HG02885 (cell line): ENCODE results near the gene TNNC1.

ENCODE experiments used
- ATAC-seq: cut with Tn5 transposase; IDR thresholded peaks from one replicate; pipeline ENCODE4 v1.9.1; 2021; ENCODE audit warnings: mild to moderate bottlenecking; ENCODE audit not compliant: unreplicated experiment, poor library complexity

The TNNC1 gene

DNA sequence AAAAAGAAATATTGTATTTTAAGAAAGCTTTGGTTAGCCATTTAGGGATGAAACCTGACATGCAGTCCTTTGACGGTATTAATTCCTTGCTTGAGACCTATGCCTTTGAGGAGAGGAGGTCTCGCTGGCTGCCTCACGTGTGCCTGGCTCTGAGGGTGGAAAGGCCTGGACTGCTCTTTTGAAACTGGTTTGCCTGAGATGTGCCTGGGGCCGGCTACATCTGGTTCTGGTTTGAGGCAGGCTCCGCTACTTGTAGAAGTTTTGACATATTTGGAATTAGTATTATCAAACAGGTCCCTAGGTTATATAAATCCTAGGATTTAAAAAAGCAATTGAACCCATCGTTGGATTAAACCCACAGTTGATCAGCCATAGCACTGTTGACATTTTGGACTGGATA is 8.0 kb upstream of the TNNC1 start:
- no peak for ATAC-seq

DNA sequence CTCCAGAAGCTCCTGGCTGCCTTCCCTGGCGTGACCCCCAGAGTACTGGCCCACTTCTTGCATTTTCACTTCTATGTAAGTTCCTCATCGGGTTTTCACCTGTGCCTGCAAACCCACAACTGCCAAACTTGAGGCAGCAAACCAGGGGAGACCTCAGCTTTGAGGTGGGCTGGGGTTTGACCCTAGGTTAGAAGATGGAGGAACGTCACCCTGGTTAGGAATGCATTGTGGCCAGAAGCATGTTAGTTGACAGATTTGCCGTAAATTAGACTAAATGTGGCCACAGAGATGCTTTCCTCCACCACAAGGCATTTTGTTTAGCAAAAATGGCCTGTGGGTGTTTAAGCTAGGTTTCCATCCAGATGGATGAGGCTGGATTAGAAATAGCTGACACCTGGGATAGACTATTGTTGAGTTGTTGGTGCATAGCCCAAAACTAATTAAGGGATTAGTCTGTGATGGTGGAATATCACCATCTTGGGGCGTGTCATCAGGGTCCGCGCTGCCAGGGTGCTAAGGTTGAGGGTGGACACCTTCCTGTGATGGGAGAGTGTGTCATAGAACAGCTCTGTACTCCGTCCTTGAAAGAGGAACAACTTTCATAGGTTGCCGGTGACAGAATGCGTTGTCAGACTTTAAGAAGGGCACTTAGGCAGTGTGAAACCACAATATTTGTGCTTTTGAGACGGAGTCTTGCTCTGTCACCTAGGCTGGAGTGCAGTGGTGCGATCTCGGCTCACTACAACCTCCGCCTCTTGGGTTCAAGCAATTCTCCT is 5.1 kb upstream of the TNNC1 start:
- ATAC-seq = no peak

DNA sequence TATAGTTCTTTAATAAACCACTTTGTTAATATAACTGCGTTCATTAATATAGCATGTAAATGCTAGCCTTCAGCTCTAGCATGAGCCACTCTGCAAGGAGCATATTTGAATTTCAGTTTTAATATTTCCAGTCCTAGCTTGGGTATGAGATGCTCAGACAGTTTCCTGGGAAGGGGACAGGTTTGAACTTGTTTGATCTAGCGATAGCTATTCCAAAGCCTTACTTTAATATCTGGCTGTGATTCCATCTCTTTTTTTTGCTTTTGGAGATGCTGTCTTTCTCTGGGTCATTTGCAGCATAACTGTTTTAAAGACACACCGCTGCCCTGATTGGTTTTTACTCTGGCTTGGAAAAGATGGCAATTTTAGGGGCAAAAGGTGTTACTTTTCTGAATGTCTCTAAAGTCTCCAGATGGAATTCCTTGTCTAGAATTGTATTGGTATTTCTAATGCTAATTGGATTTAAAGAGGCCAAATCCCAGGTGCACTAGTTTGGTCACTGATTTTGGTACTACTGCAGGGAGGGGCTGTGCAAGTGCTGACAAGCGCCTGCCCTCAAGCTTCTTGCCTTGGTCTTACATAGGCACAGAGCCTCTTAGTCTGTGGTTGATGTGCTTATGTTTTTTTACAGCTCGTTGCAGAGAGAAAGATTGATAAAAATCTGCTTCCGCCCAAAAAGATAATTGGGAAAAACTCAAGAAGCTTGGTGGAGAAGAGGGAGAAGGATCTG is 4.4 kb upstream of the TNNC1 start:
- no peak for ATAC-seq

DNA sequence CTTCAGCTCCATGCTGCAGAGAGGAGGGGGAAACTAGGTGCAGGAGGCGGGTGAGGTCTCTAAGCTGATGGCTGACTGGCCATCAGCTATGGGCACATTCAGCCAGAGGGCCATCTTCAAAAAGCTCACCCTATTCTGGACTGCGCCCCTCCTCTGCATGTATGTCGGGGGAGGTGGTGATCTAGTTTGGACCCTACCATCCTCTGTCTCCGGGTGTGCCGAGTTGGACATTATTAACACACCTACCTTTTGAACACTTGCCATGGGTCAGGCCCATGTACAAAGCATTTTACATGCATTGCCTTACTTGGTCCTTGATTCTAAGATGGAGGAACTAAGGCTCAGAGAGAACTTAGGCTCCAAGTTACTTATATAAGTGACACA is 3.0 kb upstream of the TNNC1 start:
- no peak for ATAC-seq

DNA sequence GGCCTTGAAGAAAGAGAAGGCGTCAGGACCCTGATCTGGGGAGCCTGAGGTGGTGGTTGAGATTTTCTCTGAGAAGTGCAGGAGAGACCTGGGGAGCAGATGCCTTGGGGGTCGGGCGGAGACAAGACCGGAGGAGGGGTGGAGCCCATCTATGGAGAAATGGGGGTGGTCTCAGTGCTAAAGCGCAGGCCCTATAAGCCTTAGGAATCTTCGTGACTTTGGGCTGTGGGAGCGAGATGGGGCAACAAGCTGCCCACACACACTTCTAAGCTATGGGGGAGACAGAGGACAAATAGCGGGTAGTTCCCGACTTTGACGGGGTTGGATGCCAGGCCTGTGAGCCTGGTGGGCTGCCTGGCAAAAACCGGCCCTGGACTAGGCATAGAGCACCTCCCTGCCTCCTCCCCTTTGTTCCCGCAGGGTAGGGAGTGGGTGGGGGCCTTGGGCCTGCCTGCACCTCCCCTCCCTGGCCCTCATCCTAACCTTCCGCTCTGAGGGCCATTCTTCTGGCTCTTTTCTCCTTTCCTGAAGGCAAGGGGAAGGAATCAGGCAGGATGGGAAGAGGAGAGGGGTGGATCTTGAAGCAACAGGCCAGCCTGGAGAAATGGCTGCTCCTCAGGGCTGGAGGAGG is 2.4 kb upstream of the TNNC1 start:
- ATAC-seq = no peak

DNA sequence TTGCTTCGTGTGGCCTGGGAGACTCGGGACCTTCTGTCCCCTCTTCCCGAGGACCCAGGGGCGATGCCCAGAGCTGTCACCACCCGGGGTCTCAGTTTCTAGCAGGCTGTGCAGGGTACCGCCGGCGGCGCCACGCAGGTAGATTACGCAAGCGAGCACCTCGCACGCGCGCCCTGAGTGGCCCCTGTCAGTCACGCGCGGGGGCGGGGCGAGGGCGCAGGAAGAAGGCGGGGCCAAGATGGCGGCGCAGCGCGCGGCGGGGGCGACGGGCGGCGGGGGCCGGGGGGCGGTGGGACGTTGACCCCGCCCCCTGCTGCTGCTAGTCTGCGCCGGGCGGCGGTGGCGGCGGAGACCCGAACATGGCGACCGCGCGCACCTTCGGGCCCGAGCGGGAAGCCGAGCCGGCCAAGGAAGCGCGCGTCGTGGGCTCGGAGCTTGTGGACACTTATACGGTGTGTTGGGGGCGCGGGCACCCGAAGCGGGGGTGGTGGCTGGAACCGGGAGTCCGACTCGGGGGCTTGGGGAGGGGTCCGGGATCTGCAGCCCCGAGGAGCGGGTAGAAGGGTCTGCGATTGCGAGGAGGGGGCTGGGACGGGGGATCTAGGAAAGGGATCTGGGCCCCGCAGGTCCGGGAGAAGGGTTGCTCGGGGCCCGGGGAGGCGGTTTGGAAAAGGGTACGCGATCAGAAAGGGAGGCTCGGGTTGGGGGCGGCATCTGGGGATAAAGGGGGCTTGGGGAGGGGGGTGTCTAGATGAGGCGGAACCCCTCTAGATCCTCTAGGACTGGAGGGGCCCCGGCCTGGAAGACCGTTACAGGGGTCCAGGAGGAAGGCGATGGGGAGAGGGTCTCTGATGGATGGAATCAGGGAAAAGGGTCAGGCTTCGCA is 1.7 kb upstream of the TNNC1 start, which contains the start of gene NISCH:
Gene NISCH, plus strand, starts transcription at position 322 of the 886 bp plus-strand sequence. Its CDS starts 38 bp downstream, at position 360.
- ATAC-seq = peak; percentile 83

DNA sequence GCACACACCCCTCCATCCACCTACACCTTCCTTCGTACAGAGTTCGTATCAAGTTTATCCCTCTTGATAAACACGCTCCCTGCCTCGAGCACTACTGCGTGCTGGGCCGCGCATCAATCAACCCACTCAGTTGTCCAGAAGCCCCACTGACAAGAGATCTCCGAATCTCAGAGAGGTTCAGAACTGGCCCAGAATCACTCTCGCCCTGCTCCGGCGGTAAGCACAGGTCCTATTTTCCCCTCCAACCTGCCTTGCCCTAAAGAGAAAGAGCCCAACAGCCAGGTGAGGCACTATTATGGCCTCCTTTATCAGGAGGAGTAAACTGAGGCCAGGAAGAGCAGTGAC is 1.1 kb upstream of the TNNC1 start:
- no peak for ATAC-seq

DNA sequence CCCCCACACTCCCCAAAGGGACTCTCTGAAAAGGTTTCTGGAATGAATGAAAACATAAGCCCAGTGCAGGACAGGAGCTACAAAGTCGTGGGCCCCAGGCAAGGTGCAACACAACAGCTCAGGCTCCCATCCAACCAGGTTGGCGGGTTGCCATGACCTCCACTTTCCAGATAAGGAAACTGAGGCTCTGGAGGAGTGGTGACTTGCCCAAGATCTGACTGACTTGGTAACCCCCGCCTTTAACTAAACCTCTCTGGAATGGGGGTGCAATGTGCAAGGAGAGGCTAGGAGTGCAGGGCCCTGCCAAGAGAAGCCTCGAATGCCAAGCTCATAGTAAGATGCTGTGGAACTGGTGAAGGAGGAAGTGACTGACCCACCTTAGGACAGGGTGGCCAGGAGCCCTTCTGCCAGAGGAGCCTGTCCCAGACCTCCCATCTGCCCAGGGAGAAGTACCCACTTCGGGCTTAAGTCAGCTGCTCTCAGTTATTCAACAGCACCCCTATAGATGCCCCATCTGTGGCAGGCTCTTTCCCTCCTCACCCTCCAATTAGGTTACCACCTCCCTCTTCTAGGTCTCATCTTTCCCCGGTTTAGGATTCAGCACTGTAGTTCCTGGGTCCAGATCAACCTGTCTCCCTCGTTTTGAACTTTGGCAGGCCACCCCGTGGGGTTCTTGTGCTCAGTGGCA is 553 bp upstream of the TNNC1 start:
- ATAC-seq = no peak

DNA sequence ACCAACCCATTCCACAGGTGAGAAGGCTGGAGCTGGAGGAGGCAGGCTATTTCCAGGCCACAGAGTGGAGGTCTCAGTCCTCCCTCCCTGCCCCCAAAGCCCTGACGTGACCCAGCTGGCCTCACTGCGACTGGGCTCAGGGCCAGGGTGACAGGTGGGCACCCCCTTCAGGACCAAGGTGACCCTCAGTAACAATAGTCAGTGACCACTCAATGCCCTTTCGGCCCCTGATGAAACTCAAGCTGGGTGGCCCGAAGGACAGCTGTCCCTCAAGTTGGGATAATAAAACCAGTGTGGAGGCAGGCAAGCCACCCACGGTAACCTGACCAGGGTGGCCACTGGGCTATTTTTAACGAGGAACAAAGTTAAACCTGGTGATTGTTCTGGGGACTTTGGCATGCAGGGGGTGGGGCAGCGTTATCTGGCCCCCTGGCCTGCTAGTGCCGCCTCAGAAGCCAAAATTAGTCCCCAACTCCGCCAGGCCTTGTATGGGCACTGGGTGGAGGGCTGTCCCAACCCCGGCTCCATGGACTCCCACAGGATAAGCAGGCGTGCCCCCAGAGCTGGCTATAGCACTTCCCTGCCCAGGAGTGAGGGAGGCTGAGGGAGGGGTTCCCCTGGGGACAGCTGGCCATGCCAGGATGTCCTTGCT is 1.1 kb downstream of the TNNC1 start:
- ATAC-seq = no peak

DNA sequence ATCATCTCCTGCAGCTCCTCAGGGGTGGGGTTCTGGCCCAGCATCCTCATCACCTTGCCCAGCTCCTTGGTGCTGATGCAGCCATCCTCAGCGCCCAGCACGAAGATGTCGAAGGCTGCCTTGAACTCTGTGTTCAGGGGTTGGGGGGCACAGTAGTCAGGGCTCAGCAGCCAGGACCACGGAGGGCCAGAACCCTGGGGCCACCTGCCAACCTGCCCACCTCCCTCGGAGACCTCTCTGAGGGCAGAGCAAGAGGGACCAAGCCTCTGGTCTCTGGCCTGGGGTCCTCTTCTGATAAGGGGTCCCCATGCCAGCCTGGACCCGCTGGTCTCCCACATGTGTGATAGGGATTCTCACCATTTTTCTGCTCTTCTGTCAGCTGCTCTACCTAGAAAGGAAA is 1.7 kb downstream of the TNNC1 start:
- ATAC-seq = no peak

DNA sequence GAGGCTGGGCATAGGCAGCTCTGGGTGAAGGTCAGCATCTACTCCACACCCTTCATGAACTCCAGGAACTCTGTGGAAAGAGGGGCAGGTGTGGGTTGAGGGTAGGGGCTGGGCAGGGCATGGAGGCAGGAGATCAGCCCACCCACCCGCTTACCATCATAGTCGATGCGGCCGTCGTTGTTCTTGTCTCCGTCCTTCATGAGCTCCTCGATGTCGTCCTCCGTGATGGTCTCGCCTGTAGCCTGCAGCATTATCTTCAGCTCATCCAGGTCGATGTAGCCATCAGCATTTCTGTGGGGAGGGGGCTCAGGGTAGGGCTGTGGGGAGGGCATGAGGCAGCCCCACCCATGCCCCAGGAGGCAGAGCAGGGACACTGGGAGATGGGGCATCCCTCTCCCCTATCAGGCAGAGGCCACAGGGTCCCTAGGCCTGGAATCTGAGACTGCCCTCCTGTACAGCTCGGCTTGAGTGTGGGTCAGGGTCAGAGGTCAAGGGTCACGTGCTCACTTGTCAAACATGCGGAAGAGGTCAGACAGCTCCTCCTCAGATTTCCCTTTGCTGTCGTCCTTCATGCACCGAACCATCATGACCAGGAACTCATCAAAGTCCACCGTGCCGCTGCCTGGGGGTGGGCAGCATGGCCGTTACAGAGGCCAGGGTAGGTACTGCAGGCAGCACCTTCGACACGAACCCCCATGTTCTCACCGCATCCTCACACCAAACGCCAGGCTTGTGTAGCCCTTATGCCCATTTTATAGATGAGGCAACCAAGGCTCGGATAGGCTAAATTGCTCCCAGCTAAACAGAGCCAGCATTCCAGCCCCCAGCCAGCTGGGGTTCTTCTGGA is 2.4 kb downstream of the TNNC1 start:
- ATAC-seq = no peak

DNA sequence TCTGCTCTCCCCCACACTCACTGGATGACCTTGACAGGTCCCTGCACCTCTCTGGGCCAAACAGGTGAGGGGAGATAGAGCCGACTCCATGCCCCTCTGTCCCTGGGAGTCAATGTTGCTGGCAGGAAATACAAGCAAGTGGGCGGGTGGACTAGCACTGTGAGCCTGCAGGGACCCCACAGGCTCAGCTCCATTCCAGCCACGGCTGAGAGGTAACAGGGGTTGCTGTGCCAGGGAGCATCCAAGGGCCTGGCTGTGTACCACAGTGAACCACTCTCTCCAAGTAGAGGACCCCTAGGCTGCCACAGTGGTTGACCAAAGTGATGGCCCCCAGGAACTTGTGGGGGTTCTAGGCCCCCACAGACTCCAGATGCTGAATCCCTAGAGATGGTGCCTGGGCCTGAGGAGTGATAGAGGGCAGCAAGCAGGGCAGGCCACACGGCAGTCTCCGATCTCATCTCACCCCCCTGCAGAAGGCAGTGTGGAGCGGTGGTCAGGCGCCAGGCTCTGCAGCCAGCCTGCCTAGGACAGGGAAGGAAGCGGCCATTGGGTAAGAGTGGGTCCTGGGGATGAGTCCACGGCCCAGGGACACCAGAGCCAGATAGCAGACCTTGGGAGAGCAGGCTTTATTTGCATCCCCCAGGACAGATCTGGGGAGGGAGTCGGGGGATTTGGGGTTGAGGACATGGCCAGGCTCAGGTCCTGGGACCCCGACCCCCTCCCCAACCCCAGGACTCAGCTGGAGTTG is 3.2 kb downstream of the TNNC1 start:
- ATAC-seq = no peak

DNA sequence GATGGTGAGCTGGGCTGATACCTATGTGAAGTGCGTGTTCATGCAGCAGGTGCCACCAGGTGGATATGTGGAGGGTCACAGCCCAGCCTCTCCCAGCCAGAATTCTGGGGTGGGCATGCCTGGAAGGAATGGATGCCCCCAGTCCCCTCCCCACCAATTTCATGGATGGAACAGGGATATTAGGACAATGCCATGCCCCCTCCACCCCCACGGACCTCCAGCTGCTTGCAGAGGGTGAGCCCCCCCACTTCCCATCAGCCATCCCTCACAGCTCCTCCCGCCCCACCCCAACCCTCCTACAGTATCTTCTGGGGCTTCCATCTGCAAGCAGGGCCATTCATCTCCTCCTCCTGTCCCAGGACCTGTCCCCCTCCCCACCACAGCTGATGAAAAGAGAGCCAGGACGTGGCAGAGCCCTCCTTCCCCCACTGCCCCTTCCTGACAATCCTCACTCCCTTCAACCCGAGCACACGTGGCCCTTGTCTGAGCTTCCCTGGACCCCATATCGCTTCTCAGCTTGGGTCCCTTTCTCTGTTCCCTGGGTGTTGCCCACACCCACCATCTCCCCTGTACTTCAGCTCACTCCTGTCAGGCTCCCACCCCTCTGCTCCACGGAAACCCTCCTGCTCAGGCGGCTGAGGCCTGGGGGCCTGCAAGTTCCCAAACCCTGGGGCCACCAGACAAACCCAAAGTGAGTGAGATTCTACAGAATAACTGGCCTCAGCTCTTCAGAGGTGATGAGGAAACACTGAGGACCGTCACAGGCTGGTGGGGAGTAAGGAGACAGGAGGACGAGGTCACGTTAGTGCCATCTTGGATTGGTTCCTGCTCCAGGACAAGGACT is 6.1 kb downstream of the TNNC1 start:
- no peak for ATAC-seq

DNA sequence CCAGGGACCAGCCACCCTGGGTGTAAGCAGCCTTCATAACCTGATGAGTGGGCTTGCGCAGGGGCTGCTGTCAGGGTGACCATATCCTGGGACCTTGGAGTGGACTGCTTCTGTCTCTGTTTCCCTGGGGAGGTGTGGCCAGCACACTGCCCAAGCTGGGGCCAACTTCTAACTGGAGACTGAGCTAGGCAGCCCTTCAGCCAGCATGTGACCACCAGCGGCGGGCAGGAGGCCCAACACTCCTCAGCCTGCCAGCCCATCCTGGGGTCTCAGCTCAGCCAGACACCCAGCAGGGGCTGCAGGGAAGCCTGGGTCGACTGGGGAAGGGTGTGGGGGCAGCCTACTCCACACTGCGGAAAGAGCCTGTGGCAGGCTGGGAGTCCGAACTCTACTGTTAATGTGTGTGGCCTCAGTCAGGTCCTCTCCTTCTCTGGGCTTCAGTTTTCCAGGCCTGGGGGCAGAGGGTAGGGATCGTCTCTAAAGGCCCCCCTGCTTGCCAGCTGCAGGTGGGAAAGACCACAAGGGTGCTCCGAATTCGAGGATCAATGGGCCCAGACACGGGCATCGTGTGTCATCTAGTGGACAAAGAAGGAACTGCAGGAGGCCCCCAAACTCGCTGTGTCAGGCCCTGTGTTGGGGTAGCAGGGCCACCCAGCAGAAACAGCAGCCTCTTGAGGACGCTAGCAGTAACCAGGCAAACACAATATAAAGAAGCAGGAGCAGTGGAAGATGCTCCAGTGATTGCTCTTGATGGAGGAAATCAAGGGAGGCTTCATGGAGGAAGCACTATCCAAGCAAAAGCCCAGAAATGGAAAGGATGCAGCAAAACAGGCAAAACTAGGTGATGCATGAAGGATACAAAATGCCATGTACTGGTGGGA is 7.0 kb downstream of the TNNC1 start:
- peak; percentile 52 for ATAC-seq

DNA sequence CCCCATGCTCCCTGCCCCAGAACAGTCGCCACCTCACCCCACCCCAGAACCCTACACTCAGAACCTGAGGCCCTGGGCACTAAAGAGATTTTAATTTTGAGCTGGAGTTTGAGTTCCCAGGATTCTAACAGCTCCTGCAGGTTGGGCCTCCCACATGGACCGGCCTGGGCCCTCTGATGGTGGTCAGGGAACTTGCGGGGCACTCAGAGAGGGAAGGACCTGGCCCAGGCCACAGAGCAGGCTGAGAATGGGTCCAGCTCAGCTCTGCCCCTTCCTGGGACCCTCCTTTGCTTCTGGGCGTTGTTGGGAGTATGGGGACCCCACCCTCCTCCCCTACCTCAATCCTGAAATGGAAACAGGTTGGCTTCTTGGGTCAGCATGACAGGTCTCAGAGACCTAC is 7.8 kb downstream of the TNNC1 start:
- ATAC-seq = no peak
